CD4-positive, alpha-beta T cell treated with Interleukin-6 at 100 ng/mL for 8 hours (primary cell): ENCODE measurements around the gene IL18R1.

Experiments
- DNase-seq: peaks from one replicate; pipeline ENCODE4 v3.0.0-alpha.2; 2020; ENCODE audit warnings: mixed read lengths, low spot score

The IL18R1 gene

DNA sequence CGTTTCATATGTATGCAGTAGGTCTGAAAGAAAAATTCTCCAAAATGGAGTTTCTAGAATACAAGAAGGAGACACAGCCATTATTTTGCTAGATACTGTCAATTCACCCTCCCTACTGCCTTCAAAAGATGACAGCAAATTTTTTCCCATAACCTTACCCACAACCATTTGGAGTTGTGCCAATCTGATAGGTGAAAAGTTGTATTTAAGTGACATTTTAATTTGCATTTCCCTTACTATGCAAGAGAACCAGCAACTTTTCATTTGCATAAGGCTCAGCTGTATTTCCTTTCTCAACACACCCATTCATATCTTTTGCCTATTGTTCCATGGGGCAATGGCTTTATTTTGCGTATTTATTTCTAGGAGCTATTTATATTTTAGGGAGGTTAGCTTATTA is 36.0 kb downstream of the IL18R1 start:
- DNase-seq: peak; percentile 67

DNA sequence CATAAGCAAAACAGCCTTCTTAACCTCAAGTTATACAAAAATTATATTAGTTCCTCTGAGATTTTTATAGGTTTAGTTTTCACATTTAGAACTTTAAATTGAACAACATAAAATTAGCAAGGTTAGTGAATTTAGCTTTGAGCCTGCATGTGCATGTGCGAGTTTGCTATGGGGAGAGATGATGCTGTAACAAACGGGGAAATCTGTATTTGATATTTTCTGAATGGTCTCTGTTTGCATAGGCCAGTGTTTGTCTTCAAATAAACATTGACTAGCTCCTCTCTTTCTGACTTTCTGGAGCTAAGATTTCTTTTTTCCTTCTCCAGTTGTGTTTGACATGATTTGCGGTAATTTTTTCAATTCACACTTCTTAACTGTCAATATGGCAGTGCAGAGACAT is 36.5 kb downstream of the IL18R1 start:
- DNase-seq: no peak

DNA sequence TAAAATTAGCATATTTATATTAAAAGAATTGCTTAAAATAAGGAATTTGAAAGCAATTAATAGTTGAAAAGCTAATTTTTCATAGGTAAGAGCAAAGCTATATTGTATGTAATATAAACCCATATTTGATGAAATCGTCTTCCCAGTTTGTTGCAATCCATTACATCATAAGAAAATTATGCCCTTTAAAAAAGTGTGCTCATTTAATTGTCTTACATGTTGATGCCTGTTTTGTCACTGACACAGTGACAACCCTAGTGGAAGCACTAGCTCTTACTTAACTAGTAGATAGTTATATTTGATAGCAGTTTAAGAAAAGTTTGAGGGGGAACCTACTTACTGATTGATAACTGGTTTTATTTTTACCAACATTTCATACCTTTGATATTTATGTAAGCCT is 37.3 kb downstream of the IL18R1 start:
- DNase-seq: no peak

DNA sequence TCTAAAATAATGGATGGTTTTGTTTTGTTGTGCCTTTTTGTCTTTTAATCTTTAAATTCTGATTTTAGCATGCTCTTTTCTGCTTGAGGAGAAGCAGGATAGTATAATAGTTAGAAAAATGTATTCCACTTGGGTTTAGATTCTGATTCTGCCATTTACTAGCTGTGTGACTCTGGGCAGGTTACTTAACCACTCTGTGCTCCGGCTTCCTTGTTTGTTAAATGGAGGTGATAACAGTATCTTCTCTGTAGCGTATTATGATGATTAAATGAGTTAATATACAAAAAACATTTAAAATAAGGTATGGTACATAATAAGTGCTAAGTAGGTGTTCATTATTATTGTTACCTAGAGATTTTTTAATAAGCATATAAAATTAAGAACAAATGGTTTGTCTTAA is 40.4 kb downstream of the IL18R1 start:
- no peak for DNase-seq

DNA sequence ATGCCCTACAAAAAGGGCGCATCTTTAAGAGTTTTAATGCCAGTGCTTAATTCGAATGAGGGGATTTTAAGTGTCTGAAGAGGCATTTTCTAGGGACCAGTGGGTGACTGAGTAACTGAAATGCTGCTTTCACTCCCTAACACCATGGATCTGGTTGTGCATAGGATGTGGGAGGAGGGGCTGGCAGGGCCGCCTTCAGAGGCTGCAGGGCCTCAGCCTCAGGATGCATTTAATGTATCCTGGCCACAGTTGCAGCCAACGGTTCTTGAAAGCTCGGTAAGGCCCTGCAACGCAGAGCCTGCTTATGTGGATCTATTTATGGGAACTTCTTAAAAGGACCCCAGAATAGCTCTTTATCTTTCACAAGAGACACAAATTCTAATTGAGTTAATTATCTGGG is 41.6 kb downstream of the IL18R1 start:
- no peak for DNase-seq

DNA sequence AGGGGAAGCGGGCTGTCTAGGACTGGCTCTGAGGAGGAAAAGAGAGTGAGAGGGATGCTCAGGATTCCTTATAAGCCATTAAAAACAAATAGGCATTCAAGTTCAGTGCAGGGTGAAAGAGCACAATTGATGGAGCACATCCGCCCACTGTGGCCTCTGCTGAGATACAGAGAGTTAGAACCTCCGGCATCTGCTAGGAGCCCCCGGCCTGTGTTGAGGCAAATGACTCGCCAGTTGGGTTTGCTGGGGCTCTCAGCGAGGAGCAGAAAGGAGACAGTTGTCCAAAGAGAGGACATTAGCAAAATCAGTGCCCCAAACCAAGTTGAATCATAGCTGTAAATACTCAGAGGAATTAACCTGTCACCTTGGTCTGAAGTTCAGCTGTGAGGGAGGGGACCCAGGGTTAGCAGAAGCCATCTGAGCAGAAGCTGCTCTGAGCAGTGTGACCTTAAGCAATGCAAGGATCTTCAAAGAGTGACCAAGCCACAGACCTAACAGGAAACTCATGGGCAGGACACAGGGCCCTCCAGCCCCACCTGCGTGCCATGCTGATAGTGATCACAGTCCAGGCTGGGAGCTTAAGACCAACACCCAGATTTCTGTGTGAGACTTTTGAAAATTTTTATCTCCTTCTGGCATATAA is 44.0 kb downstream of the IL18R1 start:
- no peak for DNase-seq

DNA sequence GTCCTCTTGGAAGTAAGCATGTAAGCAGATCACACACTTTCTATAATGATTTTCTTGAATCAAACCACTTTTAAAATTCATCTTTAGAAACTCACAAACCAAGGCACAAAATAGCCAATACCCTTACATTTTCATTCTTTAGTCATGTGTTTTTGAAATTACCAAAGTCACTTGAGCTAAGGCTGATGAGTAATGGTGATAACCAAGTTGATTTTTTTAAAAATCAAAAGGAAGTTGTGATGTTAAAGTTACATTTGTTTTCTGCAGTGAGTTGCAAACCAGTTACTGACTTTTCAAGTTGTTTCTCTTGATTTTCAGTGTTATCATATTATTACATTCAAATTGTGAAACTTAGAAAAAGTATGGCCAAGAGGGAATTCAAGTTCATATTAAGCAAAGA is 45.9 kb downstream of the IL18R1 start:
- DNase-seq: no peak

DNA sequence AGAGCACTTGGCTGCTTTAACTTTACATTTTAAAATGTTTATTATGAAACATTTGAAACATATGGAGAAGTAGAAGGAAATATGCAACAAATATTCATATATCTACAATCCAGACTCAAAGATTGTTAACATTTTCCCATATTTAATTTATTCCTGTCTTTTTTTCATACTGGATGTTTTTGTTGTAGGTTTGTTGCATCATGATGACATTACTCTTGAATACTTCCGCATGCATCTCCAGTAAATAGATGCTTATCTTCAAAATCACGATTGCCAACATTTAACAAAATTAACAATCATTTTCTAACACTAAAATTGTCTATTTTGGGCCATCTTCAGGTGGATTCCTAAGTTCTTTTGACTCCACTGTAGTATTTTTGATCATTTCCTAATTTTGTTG is 46.3 kb downstream of the IL18R1 start:
- no peak for DNase-seq

DNA sequence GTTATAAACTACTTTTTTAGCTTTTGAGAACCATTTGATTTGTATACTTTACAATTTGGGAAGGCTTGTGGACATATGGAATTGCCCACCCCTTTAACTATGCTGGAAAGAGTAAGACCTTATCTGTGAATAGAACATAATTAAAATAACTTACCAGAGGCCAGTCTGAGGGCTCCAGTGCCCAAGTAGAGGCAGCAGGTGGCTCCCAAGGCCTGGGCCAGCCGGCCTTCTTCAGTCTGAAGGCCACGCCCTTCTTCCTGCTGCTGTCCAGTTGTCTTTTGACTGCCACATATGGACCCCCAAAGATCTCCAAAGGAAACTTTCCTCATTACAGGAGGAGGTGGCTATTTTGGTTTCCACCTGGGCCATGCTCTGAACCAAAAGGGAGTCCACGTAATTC is 55.4 kb downstream of the IL18R1 start:
- no peak for DNase-seq

DNA sequence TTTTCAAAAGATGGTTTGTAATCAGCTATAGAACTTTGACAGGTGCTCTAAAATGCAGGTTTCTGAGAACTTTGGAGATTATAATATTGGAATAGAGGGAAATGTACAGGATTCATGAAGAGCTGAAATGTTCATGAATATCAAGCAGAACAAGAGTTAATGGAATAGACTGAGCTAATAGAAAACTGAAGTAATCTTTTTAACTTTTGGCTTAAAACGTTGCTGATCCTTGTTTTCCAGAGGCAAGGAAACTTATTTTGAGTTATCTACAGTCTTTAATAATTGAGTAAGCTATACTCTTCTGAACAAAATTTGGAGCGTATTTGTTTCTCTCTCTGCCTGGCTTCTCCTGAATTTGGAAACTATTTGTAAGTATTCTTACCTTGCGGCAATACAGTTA is 56.6 kb downstream of the IL18R1 start:
- DNase-seq: no peak

DNA sequence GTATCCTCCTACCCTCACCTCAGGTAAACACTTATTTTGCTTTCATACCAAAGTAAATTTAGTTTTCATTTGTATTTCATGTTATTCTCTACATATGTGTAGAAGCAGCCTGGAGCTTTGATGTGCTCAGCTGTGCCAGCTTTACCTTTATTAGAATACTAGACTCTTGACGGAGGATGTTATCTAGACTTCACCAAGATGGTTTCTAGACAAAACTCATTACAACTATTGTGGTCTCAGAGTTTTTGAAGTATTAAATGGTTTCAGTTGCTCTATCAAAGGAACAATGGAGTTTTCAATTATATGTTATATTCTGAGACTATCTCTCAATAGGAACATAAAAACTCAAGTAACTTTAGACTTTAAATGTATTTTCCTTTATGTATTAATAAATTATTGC is 62.4 kb downstream of the IL18R1 start:
- peak; percentile 24 for DNase-seq

DNA sequence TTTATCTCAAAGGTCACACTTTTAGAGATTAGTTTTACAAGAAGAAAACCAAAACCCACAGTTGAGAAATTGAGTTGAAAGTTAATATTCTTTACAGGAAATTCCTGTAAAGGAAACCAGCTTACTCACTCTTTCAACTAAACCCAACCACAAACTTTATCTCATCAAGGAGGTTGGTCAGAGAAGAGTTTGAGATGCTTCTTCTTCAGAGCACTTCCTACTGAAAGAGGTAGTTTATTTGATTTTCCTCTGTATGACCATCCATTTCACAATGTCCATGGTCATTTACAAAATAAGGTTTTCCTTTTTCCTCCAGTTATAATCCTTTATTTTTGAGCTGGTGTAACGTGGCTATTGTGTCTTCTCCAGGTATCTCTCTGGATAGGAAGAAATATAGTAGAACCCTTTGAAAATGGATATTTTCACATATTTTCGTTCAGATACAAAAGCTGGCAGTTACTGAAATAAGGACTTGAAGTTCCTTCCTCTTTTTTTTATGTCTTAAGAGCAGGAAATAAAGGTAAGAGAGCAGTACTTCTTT is 62.9 kb downstream of the IL18R1 start:
- peak; percentile 57 for DNase-seq

DNA sequence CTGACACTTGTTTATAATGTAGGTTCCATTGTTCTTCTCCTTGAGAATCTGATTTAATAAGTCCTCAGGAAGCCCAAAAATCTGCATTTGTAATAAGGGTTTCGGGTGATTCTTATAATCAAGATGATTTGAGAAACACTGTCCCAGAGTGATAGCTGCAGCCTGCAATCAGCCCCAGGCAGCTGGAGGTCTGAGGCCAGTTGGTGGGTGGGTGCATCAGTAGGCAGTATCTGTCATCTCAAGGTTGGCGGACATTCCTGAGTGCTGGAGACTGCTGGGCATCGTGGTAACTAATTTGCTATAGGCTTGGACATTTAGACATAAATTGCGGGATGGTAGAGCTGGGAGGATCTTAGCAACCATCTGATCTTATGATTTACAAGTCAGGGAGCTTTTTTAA is 64.7 kb downstream of the IL18R1 start:
- no peak for DNase-seq

DNA sequence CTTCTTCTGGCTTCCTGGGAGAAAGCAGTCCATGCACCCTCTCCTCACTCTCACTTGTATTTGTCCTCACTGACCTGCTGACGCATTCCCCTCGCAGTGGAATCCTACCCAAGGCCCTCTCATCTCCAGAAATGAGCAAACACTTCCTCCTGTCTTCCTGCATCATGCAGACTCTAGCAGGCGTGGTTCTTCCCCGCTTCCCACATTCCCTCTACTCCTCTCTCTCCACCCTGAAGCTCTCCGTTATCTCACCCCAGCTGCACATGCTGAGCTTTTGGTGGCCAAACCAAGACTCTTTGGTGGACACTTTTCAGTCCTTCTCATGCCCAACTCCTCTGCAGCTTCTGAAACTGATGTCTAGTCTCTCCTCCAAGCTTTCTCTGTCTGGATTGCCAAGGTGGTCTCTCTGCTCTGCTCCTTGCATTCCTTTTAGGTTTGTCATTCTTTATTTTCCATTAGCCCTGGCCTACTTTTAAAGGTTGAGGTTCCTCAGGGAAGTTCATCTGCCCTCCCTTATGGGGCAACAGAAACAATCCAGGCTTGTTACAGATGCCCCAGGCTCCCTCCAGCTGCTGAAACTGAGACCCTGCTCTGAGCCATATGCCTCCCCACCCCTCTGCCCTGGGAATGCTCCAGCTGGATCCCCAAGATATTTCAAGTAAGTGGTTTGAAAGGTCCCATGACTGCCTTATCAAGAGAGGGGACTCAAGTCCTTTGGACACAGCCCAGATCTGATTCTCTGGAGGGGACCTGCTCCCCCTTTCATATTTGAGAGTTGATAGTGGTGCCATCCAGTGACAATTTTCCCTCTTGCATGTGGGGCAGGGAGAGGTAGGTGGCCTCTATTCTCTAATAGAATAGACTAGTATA is 66.5 kb downstream of the IL18R1 start:
- DNase-seq: no peak

DNA sequence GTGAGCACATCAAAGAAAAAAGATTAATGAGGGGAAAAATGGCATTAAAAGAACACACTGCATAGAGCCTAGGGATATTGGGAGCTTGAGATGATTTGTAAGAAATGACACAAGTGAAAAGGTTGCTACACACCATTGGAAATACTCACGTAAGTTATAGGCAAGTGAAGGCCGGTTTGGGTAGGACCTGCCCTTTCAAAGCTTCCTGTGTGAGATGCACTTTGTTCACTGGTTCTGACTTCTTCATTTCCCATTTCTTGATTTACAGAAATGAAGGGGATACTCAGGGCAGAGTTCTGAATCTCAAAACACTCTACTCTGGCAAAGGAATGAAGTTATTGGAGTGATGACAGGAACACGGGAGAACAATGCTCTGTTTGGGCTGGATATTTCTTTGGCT is 67.3 kb downstream of the IL18R1 start, which contains the start of gene IL18RAP:
Gene IL18RAP (plus strand): TSS at position 251 of the 400 bp plus-strand sequence. CDS start 118 bp downstream, at position 369.
- no peak for DNase-seq

DNA sequence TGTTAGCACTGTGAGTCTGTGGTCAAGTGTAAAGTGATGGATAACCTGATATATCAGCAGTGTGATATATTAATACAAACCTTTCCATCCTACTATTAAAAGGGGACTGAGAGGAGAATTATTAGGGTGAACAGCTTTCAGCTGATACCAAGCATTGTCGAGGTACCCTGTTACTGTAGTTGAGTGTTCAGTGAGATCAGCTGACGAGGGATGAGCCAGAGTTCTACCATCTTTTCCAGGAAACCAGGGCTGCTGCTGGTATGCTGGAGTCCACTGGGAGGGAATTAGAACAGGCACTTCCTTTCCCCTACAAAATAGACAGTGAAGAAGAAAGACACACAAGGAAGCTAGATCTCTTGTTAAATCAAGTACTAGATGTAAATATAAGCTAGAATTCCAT is 67.8 kb downstream of the IL18R1 start:
- DNase-seq: no peak

DNA sequence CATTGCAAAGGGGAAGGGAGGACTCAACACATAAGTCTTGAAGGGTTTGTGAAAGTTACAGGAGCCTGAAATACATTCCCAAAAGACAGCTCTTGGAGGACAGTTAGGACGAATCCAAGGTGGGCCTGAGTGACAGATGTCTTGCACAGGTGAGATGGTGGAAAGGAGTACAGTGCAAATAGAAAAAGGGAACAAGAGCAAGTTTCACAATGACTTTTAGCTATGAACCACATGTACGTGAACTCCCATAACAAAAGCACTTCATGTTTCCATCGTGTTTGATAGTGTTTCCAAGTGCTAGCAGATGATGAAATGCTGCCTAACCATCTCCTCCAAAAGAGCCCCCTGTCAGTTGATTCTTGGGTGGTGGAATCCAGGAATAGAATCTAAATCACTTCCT is 69.2 kb downstream of the IL18R1 start:
- no peak for DNase-seq

DNA sequence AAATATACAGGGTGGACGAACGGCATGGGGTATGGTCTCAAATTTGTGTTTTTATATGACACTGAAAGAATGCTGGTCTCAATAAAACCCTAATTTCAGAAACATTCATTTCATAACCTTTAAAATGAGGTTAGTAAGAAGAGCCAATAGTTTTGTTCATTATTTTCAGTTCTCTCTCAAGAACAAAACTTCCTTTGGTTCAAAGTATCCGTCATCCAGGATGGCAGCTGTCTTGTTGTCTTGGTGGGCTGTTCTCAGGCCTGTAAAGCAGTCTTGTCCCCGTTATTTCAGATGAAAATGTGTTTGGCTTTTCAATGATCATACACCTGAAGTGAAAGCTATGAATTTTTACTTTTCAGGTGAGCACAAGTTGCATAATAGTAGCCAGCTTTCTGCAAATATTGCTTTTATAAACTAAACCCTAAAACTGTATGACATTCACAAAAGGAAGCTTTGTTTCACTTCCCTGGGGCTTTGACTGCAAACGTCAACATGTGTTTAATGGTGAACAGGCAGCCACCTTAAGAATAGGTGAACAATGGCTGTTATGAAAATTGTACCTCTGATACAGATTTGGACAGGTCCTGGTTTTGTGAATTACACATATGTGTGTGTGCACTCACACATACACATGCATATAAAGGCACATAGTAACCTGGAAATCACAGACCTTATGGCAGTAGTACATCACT is 70.0 kb downstream of the IL18R1 start:
- DNase-seq: no peak

DNA sequence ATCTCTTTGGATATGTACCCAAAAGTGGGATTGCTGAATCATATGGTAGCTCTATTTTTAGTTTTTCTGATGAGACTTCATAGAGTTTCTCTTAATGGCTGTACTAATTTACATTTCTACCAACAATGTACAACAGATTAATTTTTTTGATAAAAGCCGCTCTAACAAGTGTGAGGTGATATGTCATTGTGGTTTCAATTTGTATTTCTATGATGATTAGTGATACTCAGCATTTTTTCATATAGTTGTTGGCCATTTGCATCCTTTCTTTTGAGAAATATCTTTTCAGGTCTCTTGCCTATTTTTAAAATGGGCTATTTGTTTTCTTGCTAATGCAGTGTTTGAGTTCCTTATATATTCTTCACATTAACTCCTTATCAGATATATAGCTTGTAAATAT is 71.7 kb downstream of the IL18R1 start:
- no peak for DNase-seq

DNA sequence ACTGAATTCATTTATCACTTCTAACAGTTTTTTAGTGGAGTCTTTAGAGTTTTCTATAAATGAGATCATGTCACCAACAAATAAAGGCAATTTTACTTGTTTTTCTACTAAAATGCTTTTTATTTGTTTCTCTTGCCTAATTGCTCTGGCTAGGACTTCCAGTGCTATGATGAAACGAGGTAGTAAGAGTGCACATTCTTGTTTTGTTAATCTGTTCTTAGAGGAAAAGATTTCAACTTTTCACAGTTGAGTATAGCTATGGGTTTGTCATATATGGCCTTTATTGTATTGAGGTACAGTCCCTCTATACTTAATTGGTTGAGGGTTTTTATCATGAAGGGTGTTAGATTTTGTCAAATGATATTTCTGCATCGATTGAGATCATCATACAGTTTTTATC is 73.0 kb downstream of the IL18R1 start:
- DNase-seq: no peak

DNA sequence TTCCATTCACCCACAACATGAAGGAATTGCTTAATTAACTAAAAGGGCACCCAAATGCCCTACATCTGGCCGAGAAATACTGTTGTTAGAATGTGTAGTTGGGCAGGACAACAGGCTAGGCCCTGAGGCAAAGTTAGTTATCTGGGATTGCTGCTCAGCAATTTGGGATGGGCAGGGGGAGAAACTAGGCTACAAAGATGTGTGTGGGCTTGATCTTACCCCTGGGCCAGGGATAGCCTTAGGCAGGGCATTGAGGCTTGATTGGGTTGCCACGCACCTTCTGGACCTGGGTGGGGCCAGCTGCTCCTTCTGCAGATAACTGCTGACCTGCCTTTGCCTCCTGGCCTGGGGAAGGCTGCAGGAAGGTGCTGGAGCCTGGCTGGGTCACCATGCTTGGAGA is 76.8 kb downstream of the IL18R1 start:
- DNase-seq: no peak

DNA sequence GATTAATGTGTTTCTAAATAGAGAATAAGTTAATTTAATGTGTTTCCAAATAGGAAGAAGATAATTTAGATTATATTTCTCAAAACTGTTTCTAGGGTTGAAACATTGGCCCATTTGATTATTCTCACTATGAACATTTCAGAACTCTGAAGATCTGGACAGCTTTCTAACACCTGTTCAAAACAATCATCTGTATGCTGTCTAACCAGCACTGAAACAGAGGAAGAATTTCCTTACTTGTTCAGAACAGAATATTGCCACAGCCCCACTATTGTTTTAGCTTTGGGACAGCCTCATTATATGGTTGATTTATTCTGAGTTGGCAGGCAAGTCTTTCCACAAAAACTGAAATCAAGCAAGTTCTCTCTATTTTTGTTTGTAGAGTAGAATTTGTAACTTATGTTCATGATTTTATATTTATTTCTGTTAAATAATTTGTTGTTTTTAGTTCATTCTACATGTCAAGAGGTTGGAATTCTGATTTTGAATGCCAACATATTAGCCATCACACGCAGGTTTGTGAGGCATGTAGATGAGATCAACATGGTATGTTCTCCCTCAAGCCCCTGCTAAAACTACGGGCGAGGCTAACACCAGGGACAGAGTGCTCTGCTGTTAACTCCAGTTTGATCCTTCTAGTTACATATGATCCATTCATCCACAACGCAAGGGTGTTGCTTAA is 78.5 kb downstream of the IL18R1 start:
- no peak for DNase-seq
